Activated CD8-positive, alpha-beta memory T cell treated with anti-CD3 and anti-CD28 coated beads, Interleukin-2, amount 50 U/mL, for 24 hours (primary cell): ENCODE results near the gene IRS1.

Experiments used
- DNase-seq: peaks from one replicate; pipeline ENCODE4 v3.0.0-alpha.2; 2020; ENCODE audit errors: extremely low read depth

Gene IRS1

GRCh38 chr2:226755631-226756030 is 44.0 kb downstream of the IRS1 start:
- no peak for DNase-seq

- DNase-seq, result no peak
Observed at GRCh38 chr2:226754821-226755604, 44.6 kb downstream of the IRS1 start.

- DNase-seq, result no peak
Observed at GRCh38 chr2:226752887-226753286, 46.7 kb downstream of the IRS1 start.

- no peak for DNase-seq
Observed at GRCh38 chr2:226747288-226747687, 52.3 kb downstream of the IRS1 start.

GRCh38 chr2:226746196-226746800 is 53.3 kb downstream of the IRS1 start:
- no peak for DNase-seq

- DNase-seq, result no peak
Observed at GRCh38 chr2:226743915-226744314, 55.7 kb downstream of the IRS1 start.

- no peak for DNase-seq
Observed at GRCh38 chr2:226742347-226742746, 57.3 kb downstream of the IRS1 start.

- no peak for DNase-seq
Observed at GRCh38 chr2:226740039-226740648, 59.5 kb downstream of the IRS1 start.

- DNase-seq, result no peak
Observed at GRCh38 chr2:226739545-226740030, 60.0 kb downstream of the IRS1 start.

GRCh38 chr2:226738821-226739544 is 60.6 kb downstream of the IRS1 start:
- no peak for DNase-seq

GRCh38 chr2:226738191-226738820 is 61.3 kb downstream of the IRS1 start:
- DNase-seq, result no peak

- DNase-seq, result no peak
Observed at GRCh38 chr2:226736382-226736781, 63.2 kb downstream of the IRS1 start.

GRCh38 chr2:226733927-226734564 is 65.6 kb downstream of the IRS1 start:
- no peak for DNase-seq

GRCh38 chr2:226733189-226733858 is 66.3 kb downstream of the IRS1 start:
- no peak for DNase-seq

- DNase-seq, result no peak
Observed at GRCh38 chr2:226732478-226733188, 67.0 kb downstream of the IRS1 start.

GRCh38 chr2:226730481-226730880 is 69.1 kb downstream of the IRS1 start:
- DNase-seq, result no peak

GRCh38 chr2:226728996-226729395 is 70.6 kb downstream of the IRS1 start:
- no peak for DNase-seq

- DNase-seq, result no peak
Observed at GRCh38 chr2:226727251-226727650, 72.4 kb downstream of the IRS1 start.

- DNase-seq, result no peak
Observed at GRCh38 chr2:226726546-226726945, 73.1 kb downstream of the IRS1 start.
